Measurements from ENCODE around the gene C17orf78. TPM values are rescaled to one million over a fixed set of nuclear protein-coding genes. Genes with fewer than 3 reads are reported as not detected.

C17orf78 gene
- polyA plus RNA-seq, 1 of the 3 experiments (the other 2 are of a cell fraction) = not detected

DNA sequence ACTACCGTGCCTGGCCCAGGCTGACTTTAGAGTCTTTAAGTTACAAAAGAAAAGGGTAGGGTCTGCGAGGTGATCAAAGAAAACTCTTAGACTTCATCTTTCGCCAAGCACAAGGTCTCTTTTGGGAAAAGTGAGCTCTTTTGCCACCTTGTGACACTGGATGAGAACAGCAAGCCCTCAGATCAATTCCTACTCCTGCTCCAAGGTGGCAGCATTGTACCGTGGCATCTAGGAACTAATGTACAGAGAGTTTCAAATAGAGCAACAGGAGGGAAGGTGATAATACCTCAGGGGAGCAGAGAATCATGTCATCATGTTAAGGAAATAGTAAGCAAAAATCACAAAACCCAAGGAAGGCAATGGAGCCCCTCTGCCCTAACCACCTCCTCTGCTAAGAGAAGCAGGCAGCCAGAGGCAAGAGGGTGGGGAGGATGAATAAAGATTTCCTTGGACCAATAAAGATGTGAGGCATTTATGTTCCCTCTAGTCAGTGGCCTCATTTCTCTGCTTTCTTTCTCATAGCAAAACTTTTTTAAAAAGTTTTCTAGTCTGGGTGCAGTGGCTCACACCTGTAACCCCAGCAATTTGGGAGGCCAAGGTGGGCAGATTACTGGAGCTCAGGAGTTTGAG lies 2.1 kb upstream of the C17orf78 start:
- H4K20me1 ChIP-seq (ENCODE audit: insufficient read depth) = no peaks in the 10 kb centered on the region
- H3K27me3 ChIP-seq (ENCODE audit: insufficient read depth) = no peaks in the 10 kb centered on the region
- ChIA-PET CTCF (interaction anchor here (0.5 to 6.7 kb wide), 67 partner anchors 9 to 1955 kb away, joined by 3 to 101 read pairs (median 4); partner anchors contain the start of genes ACACA, SYNRG and TADA2A), POLR2A (no interaction called here)
- H3K9ac ChIP-seq = no peak overlapping the region
- H3K9me2 ChIP-seq = no peaks in the 10 kb centered on the region
- peak overlapping the region; percentile 36; the same call in 1 of the 2 replicates for H2AFZ ChIP-seq (ENCODE audit: low read depth)
- H3K4me1 ChIP-seq (ENCODE audit: control insufficient read depth in 1 of 2, insufficient read depth in 2 of 2, low read depth in 1 of 2, low read length in 1 of 2) = no peaks in the 10 kb centered on the region
- no peak overlapping the region for H3K4me2 ChIP-seq
- 30% methylated on average over 4 of the region's 4 CpGs for WGBS (ENCODE audit: low lambda C conversion rate)
- peak overlapping the region in 1 of 2 experiments; percentile 28; a peak in 1 of 4 replicates for H3K4me3 ChIP-seq (ENCODE audit: low read depth in 2 of 2, low read length in 1 of 2)
- H3F3A ChIP-seq (replicated peaks; ENCODE audit: insufficient read depth) = peaks cover 8% of the 10 kb centered on the region
- no peaks in the 10 kb centered on the region for H3K36me3 ChIP-seq (replicated peaks in 1 of 2; ENCODE audit: control insufficient read depth in 1 of 2, insufficient read depth in 2 of 2, low read length in 1 of 2)
- no peaks in the 10 kb centered on the region for H3K79me2 ChIP-seq (ENCODE audit: insufficient read depth)
- DNase-seq = peak; percentile 74
- H3K9me3 ChIP-seq = no peaks in the 10 kb centered on the region
- H3K27ac ChIP-seq (ENCODE audit: low read depth in 2 of 2, low read length in 1 of 2) = no peak overlapping the region
- TF ChIP-seq IRF3 (IDR thresholded peaks at IDR 0.05; ENCODE audit: low read depth, low read length) (no peak), FOXM1 (IDR thresholded peaks at IDR 0.05; ENCODE audit: low read depth) (no peak), RFX5 (IDR thresholded peaks at IDR 0.05; ENCODE audit: low read length) (no peak), SIN3A (IDR thresholded peaks at IDR 0.05; ENCODE audit: borderline replicate concordance, low read depth, low read length) (no peak), JUND (IDR thresholded peaks at IDR 0.05) (no peak), POLR2AphosphoS5 (IDR thresholded peaks at IDR 0.05; ENCODE audit: low read depth, low read length) (no peak), MXI1 (IDR thresholded peaks at IDR 0.05; ENCODE audit: low read depth, low read length) (no peak), YY1 (IDR thresholded peaks at IDR 0.05; ENCODE audit: low read depth) (no peak), NRF1 (IDR thresholded peaks at IDR 0.05; ENCODE audit: low read depth, low read length) (no peak), ELF1 (IDR thresholded peaks at IDR 0.05) (no peak), FOSL2 (IDR thresholded peaks at IDR 0.05; ENCODE audit: borderline replicate concordance, low read depth) (no peak), NFIC (IDR thresholded peaks at IDR 0.05; ENCODE audit: borderline replicate concordance) (no peak), USF2 (IDR thresholded peaks at IDR 0.05; ENCODE audit: borderline replicate concordance, low read depth, low read length) (no peak), EP300 (IDR thresholded peaks at IDR 0.05; ENCODE audit: borderline replicate concordance in 1 of 2, low read depth in 1 of 2, low read length in 1 of 2) (no peak), CTCF (IDR thresholded peaks at IDR 0.05) (peak; percentile 98), ZBTB33 (IDR thresholded peaks at IDR 0.05; ENCODE audit: borderline replicate concordance, low read depth) (no peak), TEAD4 (IDR thresholded peaks at IDR 0.05; ENCODE audit: borderline replicate concordance, insufficient read depth) (no peak), CHD2 (IDR thresholded peaks at IDR 0.05; ENCODE audit: low read length, partially characterized antibody) (no peak), FOXJ3 (CRISPR knock-in tag; IDR thresholded peaks at IDR 0.05) (no peak), GATA2 (CRISPR knock-in tag; IDR thresholded peaks at IDR 0.05) (no peak)
- TF ChIP-seq, protein P1, sequence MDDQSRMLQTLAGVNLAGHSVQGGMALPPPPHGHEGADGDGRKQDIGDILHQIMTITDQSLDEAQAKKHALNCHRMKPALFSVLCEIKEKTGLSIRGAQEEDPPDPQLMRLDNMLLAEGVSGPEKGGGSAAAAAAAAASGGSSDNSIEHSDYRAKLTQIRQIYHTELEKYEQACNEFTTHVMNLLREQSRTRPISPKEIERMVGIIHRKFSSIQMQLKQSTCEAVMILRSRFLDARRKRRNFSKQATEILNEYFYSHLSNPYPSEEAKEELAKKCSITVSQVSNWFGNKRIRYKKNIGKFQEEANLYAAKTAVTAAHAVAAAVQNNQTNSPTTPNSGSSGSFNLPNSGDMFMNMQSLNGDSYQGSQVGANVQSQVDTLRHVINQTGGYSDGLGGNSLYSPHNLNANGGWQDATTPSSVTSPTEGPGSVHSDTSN (IDR thresholded peaks at IDR 0.05) = no peak
- TF ChIP-seq, protein P2, sequence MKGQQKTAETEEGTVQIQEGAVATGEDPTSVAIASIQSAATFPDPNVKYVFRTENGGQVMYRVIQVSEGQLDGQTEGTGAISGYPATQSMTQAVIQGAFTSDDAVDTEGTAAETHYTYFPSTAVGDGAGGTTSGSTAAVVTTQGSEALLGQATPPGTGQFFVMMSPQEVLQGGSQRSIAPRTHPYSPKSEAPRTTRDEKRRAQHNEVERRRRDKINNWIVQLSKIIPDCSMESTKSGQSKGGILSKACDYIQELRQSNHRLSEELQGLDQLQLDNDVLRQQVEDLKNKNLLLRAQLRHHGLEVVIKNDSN (IDR thresholded peaks at IDR 0.05; ENCODE audit: borderline replicate concordance, low read depth) = no peak

Measured in SK-N-SH (cell line).